Esophagus muscularis mucosa (tissue), 4 donors: ENCODE data around the gene SPECC1.

ENCODE experiments used
- EP300 ChIP-seq: sonication (generic); formaldehyde crosslinking; IDR thresholded peaks from one replicate; pipeline ENCODE4 v1.6.1; 2017; ENCODE audit warnings: antibody characterized with exemption
- POLR2A ChIP-seq: fragments of 450-650 bp; IDR thresholded peaks from one replicate; pipeline ENCODE4 v1.6.1; 2017; ENCODE audit warnings: antibody characterized with exemption, moderate library complexity, mild to moderate bottlenecking, low read depth
- POLR2AphosphoS5 ChIP-seq, 2 donors: sonication (generic); formaldehyde crosslinking; IDR thresholded peaks; one replicate each; pipeline ENCODE4 v1.6.1; 2017; ENCODE audit warnings: antibody characterized with exemption in 2 of 2
- TF ChIP-seq, protein P1 (sequence below), 3 experiments: fragments of 200-600 bp in 2 of 3; fragments of 450-650 bp in 1 of 3; sonication (generic) in 2 of 3; IDR thresholded peaks; one replicate each; pipeline ENCODE4 v1.5.1; 2017 to 2019; ENCODE audit warnings: antibody characterized with exemption in 3 of 3, mild to moderate bottlenecking in 2 of 3, moderate library complexity in 1 of 3

DNA sequence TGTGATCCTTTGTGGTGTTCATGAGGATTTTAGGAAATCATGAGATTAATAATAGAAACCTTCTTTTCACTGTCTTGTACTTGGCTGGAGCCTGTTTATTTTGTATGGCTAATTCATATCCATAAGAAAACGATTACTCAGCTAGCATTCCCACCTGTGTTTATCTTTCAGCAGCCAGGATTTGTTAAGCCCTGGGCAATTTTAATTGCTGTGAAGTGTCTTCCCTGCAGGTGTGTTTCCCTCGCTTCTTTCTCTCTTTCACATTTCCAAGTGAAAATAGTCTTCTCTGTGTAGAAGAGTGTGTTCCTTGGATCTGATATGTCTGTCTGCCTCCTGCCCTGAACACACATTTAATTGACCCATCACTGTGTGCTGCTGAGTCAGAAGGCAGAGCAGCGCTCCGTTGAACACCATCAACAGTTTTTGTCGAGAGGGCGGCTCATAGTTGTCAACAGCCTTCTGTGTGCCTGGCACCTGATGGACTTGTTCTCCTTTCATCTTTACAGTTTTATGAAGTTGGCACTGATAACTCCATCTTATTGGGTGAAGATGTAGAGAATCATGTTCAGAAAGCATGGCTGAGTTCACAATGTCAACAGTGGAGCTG is 83.2 kb downstream of the SPECC1 start:
- TF ChIP-seq, protein P1, sequence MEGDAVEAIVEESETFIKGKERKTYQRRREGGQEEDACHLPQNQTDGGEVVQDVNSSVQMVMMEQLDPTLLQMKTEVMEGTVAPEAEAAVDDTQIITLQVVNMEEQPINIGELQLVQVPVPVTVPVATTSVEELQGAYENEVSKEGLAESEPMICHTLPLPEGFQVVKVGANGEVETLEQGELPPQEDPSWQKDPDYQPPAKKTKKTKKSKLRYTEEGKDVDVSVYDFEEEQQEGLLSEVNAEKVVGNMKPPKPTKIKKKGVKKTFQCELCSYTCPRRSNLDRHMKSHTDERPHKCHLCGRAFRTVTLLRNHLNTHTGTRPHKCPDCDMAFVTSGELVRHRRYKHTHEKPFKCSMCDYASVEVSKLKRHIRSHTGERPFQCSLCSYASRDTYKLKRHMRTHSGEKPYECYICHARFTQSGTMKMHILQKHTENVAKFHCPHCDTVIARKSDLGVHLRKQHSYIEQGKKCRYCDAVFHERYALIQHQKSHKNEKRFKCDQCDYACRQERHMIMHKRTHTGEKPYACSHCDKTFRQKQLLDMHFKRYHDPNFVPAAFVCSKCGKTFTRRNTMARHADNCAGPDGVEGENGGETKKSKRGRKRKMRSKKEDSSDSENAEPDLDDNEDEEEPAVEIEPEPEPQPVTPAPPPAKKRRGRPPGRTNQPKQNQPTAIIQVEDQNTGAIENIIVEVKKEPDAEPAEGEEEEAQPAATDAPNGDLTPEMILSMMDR (IDR thresholded peaks at IDR 0.05) = no peak
- TF ChIP-seq POLR2A (no peak), POLR2AphosphoS5 (IDR thresholded peaks at IDR 0.05) (no peak), EP300 (no peak)
